ENCODE measurements around the gene MIR17HG. TPM values are rescaled to one million over a fixed set of nuclear protein-coding genes. Genes with fewer than 3 reads are reported as not detected.

The MIR17HG gene
- total RNA-seq, 1 donor from 2014 or later: not detected

DNA sequence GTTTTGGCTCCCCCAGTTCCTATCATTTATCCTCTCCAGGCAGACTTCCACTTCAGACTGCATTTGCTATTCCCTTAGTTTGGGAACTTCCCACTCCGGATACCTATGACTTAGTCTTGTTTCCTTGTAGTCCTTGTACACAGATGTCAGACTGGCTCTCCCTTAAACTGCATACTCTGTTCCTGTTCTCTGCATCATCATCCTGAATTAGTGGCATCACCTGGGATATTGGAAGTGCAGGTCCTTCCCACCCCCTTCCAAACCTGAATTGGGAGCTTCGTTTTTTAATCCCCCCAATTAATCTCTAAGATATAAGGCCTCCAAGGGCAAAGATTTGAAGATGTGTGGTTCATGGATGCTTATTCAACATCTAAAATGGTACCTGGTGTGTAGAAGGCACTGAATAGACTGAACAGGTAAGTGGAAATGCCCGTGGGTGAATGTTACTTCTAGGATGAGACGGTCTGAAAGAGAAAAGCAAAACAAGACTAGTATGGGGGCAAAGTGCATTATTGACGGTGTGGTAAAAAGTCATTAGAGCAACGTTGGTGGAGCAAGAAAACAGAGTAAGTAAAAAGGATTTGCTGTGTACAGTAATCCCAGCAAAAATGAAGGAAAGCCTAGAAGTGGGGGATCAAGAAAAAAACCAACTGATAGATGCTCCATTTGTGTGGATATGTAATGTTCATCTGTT is 9.6 kb downstream of the MIR17HG start:
- peaks cover 3 to 18% of the 10 kb centered on the region in 2 donors for H3K4me1 ChIP-seq
- no peaks in the 10 kb centered on the region for H3K27me3 ChIP-seq
- H3K4me3 ChIP-seq: no peak overlapping the region
- no peak for TF ChIP-seq CTCF (IDR thresholded peaks at IDR 0.05)
- no peak overlapping the region for H3K27ac ChIP-seq
- DNase-seq (ENCODE audit: low spot score in 2 of 2): no peak
- intact Hi-C loops (cut with DNase I): no loop called here
- no peaks in the 10 kb centered on the region for H3K9me3 ChIP-seq
- H3K36me3 ChIP-seq: peaks cover 0 to 16% of the 10 kb centered on the region in 2 donors

DNA sequence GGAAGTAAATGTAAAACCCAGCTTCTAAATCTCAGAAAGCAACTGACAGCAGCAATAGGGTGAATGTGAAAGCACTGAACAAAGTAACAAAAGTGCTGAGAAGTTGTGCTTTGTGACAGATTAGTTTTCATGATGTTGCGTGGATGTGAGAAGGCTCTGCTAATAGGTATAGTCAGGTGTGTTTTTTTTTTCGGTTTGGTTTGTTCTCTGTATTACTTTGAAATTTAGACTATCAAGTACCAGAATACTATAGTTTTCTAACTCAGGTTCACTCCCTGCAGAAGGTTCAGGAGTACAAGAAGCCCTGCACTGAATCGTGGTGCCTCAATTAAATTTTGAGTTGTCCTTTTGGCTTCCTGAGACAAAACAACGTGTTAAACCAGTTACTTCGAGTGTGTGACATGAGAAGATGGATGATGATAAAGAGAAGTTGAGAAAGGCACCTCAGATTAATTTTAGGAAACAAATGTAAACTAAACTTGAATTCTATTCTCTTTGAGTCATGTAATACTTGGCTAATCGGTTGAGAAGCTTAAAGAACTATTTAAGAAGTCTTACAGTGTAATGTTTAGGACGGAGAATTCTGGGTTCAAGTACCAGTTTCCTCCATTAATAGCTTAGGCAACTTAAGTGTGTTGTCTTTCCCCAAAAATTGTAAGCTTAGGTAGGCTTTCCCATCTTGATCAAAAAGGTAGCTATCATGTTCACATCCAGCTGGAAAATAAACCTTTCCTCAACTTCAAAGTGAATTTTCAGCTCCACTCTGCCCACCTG is 10.3 kb downstream of the MIR17HG start:
- no peaks in the 10 kb centered on the region for H3K27me3 ChIP-seq
- no peaks in the 10 kb centered on the region for H3K9me3 ChIP-seq
- DNase-seq (ENCODE audit: low spot score in 2 of 2): no peak
- no peak overlapping the region for H3K4me3 ChIP-seq
- H3K36me3 ChIP-seq: peaks cover 0 to 16% of the 10 kb centered on the region in 2 donors
- TF ChIP-seq CTCF (IDR thresholded peaks at IDR 0.05): no peak
- no peak overlapping the region for H3K27ac ChIP-seq
- intact Hi-C loops (cut with DNase I): no loop called here
- H3K4me1 ChIP-seq: peaks cover 3 to 18% of the 10 kb centered on the region in 2 donors

DNA sequence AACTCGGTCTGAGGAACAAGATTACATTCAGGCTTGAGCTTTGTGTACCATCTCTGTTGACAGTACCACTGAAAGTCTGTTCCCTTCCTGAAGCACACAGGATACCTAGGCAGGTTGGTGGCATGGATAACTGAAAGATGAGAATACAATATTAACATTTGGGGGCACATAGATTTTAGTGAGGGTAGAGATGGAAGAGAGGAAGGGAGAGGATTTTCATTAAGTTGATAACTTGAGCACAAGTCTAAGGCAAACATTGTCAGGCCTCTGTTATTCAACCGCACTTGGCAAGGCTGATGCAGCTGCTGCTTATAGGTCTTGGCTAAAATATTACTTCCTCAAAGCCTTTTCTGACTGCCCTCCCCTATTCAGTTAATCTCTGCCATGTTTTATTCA is 10.9 kb downstream of the MIR17HG start:
- Histone ChIP-seq H3K27me3 (no peaks in the 10 kb centered on the region), H3K27ac (peak overlapping the region in 1 of 2 donors; percentile 19), H3K4me3 (no peak overlapping the region), H3K9me3 (no peaks in the 10 kb centered on the region), H3K36me3 (peaks cover 0 to 16% of the 10 kb centered on the region in 2 donors), H3K4me1 (peaks cover 3 to 15% of the 10 kb centered on the region in 2 donors)
- intact Hi-C loops (cut with DNase I): no loop called here
- DNase-seq (ENCODE audit: low spot score in 2 of 2): no peak
- TF ChIP-seq CTCF (IDR thresholded peaks at IDR 0.05): no peak

DNA sequence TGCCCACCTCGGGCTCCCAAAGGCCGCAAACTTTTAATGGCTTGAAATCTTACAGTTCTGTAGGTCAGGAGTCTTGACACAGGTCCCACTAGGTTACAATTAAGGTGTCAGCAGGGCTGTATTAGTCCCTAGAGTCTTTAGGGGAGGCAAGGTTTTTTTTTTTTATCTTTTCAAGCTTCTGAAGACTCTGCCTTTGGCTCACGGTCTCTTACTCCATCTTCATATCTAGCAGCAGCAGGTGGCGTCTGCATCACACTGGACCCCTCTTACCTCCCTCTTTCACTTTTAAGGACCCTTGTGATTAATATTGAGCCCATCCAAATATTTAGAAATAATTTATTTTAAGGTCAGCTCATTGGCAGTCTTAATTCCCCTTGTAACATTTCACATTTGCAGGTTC is 11.6 kb downstream of the MIR17HG start:
- intact Hi-C loops (cut with DNase I): no loop called here
- Histone ChIP-seq H3K27ac (no peak overlapping the region), H3K9me3 (no peaks in the 10 kb centered on the region), H3K4me1 (peaks cover 3 to 8% of the 10 kb centered on the region in 2 donors), H3K36me3 (peaks cover 0 to 13% of the 10 kb centered on the region in 2 donors), H3K27me3 (no peaks in the 10 kb centered on the region), H3K4me3 (peak overlapping the region in 1 of 2 donors; percentile 7)
- no peak for TF ChIP-seq CTCF (IDR thresholded peaks at IDR 0.05)
- no peak for DNase-seq (ENCODE audit: low spot score in 2 of 2)

GRCh38 chr13:91359631-91360030 is 12.1 kb downstream of the MIR17HG start:
- peaks cover 3 to 8% of the 10 kb centered on the region in 2 donors for H3K4me1 ChIP-seq
- no peaks in the 10 kb centered on the region for H3K9me3 ChIP-seq
- H3K27me3 ChIP-seq: no peaks in the 10 kb centered on the region
- H3K27ac ChIP-seq: no peak overlapping the region
- no peak for DNase-seq (ENCODE audit: low spot score in 2 of 2)
- no peak for TF ChIP-seq CTCF (IDR thresholded peaks at IDR 0.05)
- peak overlapping the region in 1 of 2 donors; percentile 7 for H3K4me3 ChIP-seq
- peaks cover 0 to 8% of the 10 kb centered on the region in 2 donors for H3K36me3 ChIP-seq
- intact Hi-C loops (cut with DNase I): no loop called here
